ENCODE measurements around the gene TCF20.

- TF ChIP-seq, protein P1, sequence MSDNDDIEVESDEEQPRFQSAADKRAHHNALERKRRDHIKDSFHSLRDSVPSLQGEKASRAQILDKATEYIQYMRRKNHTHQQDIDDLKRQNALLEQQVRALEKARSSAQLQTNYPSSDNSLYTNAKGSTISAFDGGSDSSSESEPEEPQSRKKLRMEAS (IDR thresholded peaks at IDR 0.05; ENCODE audit: low read depth, low read length): no peak
- no peak for TF ChIP-seq POLR2A (IDR thresholded peaks at IDR 0.05; ENCODE audit: extremely low read depth, insufficient read length)
- TF ChIP-seq, protein P2, sequence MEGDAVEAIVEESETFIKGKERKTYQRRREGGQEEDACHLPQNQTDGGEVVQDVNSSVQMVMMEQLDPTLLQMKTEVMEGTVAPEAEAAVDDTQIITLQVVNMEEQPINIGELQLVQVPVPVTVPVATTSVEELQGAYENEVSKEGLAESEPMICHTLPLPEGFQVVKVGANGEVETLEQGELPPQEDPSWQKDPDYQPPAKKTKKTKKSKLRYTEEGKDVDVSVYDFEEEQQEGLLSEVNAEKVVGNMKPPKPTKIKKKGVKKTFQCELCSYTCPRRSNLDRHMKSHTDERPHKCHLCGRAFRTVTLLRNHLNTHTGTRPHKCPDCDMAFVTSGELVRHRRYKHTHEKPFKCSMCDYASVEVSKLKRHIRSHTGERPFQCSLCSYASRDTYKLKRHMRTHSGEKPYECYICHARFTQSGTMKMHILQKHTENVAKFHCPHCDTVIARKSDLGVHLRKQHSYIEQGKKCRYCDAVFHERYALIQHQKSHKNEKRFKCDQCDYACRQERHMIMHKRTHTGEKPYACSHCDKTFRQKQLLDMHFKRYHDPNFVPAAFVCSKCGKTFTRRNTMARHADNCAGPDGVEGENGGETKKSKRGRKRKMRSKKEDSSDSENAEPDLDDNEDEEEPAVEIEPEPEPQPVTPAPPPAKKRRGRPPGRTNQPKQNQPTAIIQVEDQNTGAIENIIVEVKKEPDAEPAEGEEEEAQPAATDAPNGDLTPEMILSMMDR (IDR thresholded peaks at IDR 0.05; ENCODE audit: low read depth, low read length): no peak
Measured at GRCh38 chr22:42275176-42275575, 4.7 kb upstream of the TCF20 start.
